Stimulated activated naive CD8-positive, alpha-beta T cell treated with anti-CD3 and anti-CD28 coated beads, Interleukin-15, Interleukin-2, amounts not matched to agents 100 ng/mL and 50 ng/mL, for 24 hours (primary cell): ENCODE results near the gene ERBIN.
"Not testable (repeated sequence)": the region's sequence is repeated elsewhere in the genome, so short reads cannot be mapped to it uniquely, and the experiment has no call there.

Experiments used
- H3K27ac Mint-ChIP-seq: one replicate; pipeline ENCODE4 v1.8.0; 2021; ENCODE audit warnings: mild to moderate bottlenecking, mixed read lengths
- H3K27me3 Mint-ChIP-seq: one replicate; pipeline ENCODE4 v1.8.0; 2021; ENCODE audit warnings: mixed read lengths
- H3K36me3 Mint-ChIP-seq: one replicate; pipeline ENCODE4 v1.8.0; 2021; ENCODE audit warnings: low read depth, mixed read lengths
- H3K4me1 Mint-ChIP-seq: one replicate; pipeline ENCODE4 v1.8.0; 2021; ENCODE audit warnings: low read depth, mixed read lengths
- H3K4me3 Mint-ChIP-seq: one replicate; pipeline ENCODE4 v1.8.0; 2021; ENCODE audit warnings: mild to moderate bottlenecking, mixed read lengths
- H3K9me3 Mint-ChIP-seq: one replicate; pipeline ENCODE4 v1.8.0; 2021; ENCODE audit warnings: mixed read lengths

Gene ERBIN

DNA sequence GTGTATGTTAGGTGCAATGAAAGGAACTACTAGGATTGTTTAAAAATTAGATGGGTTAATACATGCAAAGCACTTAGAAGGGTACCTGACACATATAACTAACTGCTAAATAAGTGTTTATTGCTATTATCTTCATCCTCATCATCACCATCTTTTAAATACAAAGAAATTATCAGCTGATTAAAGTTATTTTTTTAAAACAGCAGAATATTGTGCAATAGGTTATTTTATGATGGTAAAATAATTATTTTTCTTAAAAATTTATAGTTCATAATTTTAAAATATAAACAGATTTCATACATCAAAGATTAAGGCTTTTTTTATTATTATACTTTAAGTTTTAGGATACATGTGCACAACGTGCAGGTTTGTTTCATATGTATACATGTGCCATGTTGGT, 130.9 kb downstream of the ERBIN start:
- Mint-ChIP-seq H3K36me3 (peaks cover 59% of the 10 kb centered on the region), H3K27ac (no peak overlapping the region), H3K9me3 (peaks cover 3% of the 10 kb centered on the region), H3K4me1 (peaks cover 18% of the 10 kb centered on the region), H3K4me3 (no peak overlapping the region), H3K27me3 (no peaks in the 10 kb centered on the region)

DNA sequence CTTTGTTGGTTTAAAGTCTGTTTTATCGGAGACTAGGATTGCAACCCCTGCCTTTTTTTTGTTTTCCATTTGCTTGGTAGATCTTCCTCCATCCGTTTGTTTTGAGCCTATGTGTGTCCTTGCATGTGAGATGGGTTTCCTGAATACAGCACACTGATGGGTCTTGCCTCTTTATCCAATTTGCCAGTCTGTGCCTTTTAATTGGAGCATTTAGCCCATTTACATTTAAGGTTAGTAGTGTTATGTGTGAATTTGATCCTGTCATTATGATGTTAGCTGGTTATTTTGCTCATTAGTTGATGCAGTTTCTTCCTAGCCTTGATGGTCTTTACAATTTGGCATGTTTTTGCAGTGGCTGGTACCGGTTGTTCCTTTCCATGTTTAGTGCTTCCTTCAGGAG, 134.9 kb downstream of the ERBIN start:
- Mint-ChIP-seq H3K36me3 (peaks cover 43% of the 10 kb centered on the region), H3K4me1 (peaks cover 41% of the 10 kb centered on the region)
- not testable (repeated sequence) for H3K27me3 Mint-ChIP-seq, H3K27ac Mint-ChIP-seq, H3K4me3 Mint-ChIP-seq, H3K9me3 Mint-ChIP-seq

DNA sequence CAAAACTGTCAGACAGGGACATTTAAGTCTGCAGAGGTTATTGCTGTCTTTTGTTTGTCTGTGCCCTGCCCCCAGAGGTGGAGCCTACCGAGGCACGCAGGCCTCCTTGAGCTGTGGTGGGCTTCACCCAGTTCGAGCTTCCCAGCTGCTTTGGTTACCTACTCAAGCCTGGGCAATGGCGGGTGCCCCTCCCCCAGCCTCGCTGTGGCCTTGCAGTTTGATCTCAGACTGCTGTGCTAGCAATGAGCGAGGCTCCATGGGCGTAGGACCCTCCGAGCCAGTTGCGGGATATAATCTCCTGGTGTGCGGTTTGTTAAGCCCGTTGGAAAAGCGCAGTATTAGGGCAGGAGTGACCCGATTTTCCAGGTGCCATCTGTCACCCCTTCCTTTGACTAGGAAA, 136.7 kb downstream of the ERBIN start:
- H3K27ac Mint-ChIP-seq, H3K27me3 Mint-ChIP-seq, H3K9me3 Mint-ChIP-seq, H3K4me3 Mint-ChIP-seq: not testable (repeated sequence)
- H3K36me3 Mint-ChIP-seq, result peaks cover 39% of the 10 kb centered on the region
- H3K4me1 Mint-ChIP-seq, result peaks cover 41% of the 10 kb centered on the region

DNA sequence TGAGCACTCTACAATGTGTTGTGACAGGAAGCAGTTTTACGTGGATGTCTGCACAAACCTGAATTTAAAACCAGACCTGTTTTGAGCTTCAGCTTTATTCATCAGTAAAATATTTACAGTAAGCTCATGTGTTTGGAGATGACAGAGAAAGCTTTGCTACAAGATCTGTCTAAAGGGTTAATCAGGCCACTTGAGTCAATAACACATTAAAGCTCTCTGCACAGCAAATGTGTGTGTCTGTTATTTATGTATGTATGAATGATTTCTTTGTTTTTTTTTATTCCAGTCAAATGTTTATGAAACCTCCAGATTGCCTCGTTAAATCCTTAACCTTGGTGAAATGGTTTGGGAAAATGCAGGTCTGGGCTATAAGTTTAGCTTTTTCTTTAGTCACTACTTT, 140.5 kb downstream of the ERBIN start:
- H3K27ac Mint-ChIP-seq, result no peak overlapping the region
- H3K4me1 Mint-ChIP-seq, result peaks cover 33% of the 10 kb centered on the region
- no peak overlapping the region for H3K4me3 Mint-ChIP-seq
- peaks cover 40% of the 10 kb centered on the region for H3K36me3 Mint-ChIP-seq
- H3K27me3 Mint-ChIP-seq, result no peaks in the 10 kb centered on the region
- no peaks in the 10 kb centered on the region for H3K9me3 Mint-ChIP-seq

DNA sequence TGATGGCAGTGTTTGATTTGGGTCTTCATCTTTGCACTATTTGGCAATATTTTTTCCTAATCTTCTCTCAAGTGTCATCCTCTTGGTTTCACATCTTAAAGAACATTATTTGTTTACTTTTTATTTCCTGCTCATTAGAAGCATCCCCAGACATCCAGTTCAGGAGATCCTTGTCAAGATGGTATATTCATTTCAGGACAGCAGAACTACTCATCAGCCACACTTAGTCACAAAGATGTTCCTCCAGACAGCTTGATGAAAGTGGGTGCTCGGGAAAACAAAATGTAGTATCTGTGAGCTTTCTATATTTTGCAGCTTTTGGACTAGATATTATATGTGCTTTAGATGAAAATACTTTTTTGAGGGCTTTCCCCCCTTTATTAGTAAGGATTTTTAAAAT, 145.7 kb downstream of the ERBIN start:
- Mint-ChIP-seq H3K36me3 (peaks cover 33% of the 10 kb centered on the region), H3K9me3 (no peaks in the 10 kb centered on the region), H3K4me3 (no peak overlapping the region), H3K27me3 (no peaks in the 10 kb centered on the region), H3K4me1 (peaks cover 13% of the 10 kb centered on the region), H3K27ac (no peak overlapping the region)

DNA sequence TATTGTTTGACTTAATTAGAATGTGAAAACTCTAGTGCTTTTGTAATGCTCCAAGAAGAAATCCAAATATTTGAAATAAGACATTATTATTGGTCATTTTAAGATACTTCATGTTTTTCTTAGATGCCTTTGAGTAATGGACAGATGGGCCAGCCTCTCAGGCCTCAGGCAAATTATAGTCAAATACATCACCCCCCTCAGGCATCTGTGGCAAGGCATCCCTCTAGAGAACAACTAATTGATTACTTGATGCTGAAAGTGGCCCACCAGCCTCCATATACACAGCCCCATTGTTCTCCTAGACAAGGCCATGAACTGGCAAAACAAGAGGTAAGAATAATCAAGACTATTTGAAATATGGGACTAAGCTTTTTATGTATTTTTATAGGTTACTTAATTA, 148.5 kb downstream of the ERBIN start:
- Mint-ChIP-seq H3K36me3 (peaks cover 36% of the 10 kb centered on the region), H3K9me3 (no peaks in the 10 kb centered on the region), H3K4me3 (no peak overlapping the region), H3K4me1 (peaks cover 16% of the 10 kb centered on the region), H3K27ac (no peak overlapping the region), H3K27me3 (no peaks in the 10 kb centered on the region)

DNA sequence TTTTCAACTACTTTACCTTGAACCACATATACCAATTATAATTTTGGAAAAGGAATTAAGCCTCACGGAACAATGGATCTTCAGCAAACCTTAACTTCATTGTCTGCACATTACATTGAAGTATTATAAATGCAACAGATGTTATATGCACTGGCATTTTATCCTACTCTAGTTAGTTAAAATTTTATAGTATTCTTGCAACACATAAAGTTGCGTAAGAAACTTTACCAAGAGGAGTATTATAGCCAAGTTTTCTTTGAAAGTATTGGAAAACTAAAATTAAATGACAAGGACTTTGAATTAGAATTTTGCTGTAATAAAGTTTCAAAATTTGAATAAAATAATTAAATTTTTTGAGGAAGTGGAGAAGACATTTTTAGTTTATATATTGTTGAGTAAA, 154.3 kb downstream of the ERBIN start:
- no peaks in the 10 kb centered on the region for H3K27me3 Mint-ChIP-seq
- H3K4me3 Mint-ChIP-seq, result no peak overlapping the region
- H3K4me1 Mint-ChIP-seq, result peaks cover 4% of the 10 kb centered on the region
- H3K9me3 Mint-ChIP-seq, result peaks cover 3% of the 10 kb centered on the region
- H3K36me3 Mint-ChIP-seq, result peaks cover 26% of the 10 kb centered on the region
- H3K27ac Mint-ChIP-seq, result no peak overlapping the region

DNA sequence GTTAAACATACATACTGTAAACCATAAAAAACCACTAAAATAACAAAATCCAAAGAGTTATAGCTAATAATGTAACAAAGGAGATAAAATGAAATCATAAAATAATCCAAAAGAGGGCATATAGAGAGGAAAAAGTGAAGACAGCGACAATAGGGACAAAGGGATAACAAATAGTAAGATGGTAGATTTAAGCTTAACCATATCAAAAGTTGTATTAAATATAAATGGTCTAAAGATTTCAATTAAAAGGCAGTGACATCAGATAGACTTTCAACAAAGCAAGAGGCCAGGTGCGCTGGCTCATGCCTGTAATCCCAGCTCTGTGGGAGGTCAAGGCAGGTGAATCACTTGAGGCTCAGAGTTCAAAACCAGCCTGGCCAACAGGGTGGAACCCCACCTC, 163.0 kb downstream of the ERBIN start:
- H3K36me3 Mint-ChIP-seq, result peaks cover 49% of the 10 kb centered on the region

DNA sequence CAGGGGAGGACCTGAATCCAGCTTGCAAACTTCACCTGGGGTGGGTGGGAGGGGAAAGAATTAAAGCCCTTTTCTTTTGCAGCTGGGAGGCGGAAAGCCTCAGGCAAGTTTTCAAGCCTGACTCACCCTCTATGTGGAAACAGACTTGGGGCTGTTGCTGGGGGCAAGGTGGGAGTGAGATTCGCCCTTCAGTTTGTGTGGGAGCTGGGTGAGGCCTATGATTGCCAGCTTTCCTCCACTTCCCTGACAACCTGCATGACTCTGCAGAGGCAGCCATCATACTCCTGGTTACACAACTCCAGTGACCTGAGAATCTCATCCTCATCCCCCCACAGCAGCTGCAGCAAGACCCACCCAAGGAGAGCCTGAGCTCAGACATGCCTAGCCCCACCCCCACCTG, 174.5 kb downstream of the ERBIN start:
- no peak overlapping the region for H3K27ac Mint-ChIP-seq
- H3K27me3 Mint-ChIP-seq, result no peaks in the 10 kb centered on the region
- H3K4me3 Mint-ChIP-seq, result no peak overlapping the region
- H3K9me3 Mint-ChIP-seq, result peaks cover 45% of the 10 kb centered on the region
- peaks cover 3% of the 10 kb centered on the region for H3K36me3 Mint-ChIP-seq
- no peaks in the 10 kb centered on the region for H3K4me1 Mint-ChIP-seq

More for the DNA sequence above, 163.0 kb downstream of the ERBIN start:
- no peak overlapping the region for H3K4me3 Mint-ChIP-seq
- H3K27ac Mint-ChIP-seq, result no peak overlapping the region
- H3K9me3 Mint-ChIP-seq, result peaks cover 8% of the 10 kb centered on the region
- no peaks in the 10 kb centered on the region for H3K4me1 Mint-ChIP-seq
- H3K27me3 Mint-ChIP-seq, result no peaks in the 10 kb centered on the region

DNA sequence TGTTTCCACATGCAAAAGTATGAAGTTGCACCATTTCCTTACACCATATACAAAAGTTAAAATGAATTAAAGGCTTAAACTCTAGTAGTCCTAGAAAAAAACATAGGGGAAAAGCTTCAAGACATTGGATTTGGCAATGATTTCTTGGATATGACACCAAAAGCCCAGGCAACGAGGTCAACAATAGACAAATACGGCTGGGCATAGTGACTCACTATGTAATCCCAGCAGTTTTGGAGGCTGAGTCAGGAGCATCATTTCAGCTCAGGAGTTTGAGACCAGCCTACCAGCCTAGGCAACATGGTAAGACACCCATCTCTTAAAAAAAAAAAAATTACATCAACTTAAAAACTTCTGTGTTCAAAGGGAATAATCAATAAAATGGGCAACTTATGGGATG, 186.8 kb downstream of the ERBIN start:
- Mint-ChIP-seq H3K36me3 (peaks cover 5% of the 10 kb centered on the region), H3K27me3 (no peaks in the 10 kb centered on the region), H3K27ac (no peak overlapping the region), H3K9me3 (peaks cover 26% of the 10 kb centered on the region), H3K4me3 (no peak overlapping the region), H3K4me1 (no peaks in the 10 kb centered on the region)

DNA sequence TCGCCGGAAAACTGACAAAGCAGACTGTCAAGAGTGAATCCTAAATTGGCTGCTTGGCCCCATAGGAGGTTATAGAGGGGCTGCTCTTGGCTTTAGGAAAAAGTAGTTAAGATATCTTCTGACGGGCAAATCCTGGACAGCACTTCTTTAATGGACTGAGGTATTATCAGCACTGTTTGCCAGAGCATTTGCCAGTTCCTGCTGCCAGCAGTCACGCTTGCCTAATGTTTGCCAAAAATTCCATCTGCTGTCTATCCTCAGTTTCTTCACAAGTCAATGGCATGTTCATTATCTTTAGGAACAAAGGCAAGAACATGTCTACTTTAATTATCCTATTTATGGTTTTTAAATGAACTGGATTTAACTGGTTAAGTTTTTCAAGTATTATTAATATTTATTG, 191.9 kb downstream of the ERBIN start:
- Mint-ChIP-seq H3K4me1 (no peaks in the 10 kb centered on the region), H3K4me3 (no peak overlapping the region), H3K9me3 (peaks cover 8% of the 10 kb centered on the region), H3K27me3 (peaks cover 4% of the 10 kb centered on the region), H3K27ac (no peak overlapping the region), H3K36me3 (no peaks in the 10 kb centered on the region)

DNA sequence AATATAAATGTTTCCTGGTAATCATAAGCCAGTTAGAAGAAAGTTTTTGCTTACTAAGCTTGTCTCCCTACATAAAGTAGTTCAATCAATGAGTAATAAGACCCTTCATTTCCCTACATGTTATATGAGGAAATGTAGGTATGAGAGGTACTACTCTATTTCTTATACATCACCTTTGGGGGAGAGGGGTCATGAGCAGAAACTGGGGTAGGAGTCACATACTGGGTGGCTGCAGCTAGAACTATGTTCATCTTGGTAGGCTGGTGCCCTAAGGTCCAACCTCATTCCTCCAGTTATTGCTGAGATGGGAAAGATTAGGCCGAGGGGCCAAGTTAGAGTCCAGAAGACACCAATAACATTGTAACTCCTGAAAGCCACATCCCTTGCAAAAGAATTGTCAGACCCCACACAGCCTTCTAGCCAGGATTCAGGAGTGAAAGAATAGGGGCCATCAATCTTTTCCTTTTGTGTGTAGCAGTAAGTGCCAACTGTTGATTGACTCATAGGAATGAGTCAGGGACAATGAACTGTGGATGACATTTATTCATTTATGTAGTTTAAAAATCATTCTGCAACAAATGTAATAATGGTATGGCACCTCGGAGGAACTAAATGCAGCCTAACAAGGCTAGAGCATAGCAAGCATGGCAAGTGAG, 196.1 kb downstream of the ERBIN start:
- Mint-ChIP-seq H3K4me1 (no peaks in the 10 kb centered on the region), H3K9me3 (no peaks in the 10 kb centered on the region), H3K27ac (no peak overlapping the region), H3K4me3 (no peak overlapping the region), H3K36me3 (no peaks in the 10 kb centered on the region), H3K27me3 (peaks cover 4% of the 10 kb centered on the region)

DNA sequence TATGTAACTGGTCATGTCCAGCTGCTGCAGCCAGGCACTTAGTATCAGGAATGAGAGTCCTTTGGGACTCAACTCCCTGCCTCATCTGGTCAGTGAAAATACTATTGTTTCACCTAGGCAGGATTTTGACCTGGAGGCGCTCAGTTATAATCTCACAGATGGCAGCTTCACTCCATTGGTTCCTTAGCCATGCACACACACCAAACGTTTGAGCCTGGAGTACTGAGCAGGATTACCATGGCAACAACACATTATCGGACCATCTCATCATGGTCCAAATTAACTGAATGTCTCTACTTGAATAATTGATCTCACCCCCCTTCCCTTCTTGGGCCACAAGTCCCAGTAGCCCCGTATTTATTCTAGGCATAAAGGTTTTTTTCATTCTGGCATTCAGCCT, 202.8 kb downstream of the ERBIN start:
- no peak overlapping the region for H3K4me3 Mint-ChIP-seq
- no peaks in the 10 kb centered on the region for H3K4me1 Mint-ChIP-seq
- peaks cover 5% of the 10 kb centered on the region for H3K9me3 Mint-ChIP-seq

DNA sequence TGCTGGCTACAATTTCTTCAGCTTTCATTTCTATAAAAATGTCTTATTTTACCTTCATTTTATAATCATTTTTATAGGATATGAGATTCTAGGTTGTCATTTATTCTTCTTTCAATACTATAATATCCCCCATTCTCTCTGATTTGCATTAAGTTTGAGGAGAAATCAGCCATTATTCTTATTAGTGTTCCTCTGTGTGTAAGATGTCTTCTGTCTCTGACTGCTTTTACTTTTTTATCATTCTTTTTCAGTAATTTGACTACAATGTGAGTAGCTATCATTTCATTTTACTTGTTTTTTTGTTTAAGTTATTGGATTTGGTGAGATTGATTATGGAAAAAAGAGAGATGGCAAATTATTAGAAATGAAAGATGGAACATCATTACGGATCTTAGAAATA, 204.1 kb downstream of the ERBIN start:
- Mint-ChIP-seq H3K4me3 (no peak overlapping the region), H3K27me3 (no peaks in the 10 kb centered on the region), H3K9me3 (peaks cover 5% of the 10 kb centered on the region), H3K27ac (no peak overlapping the region), H3K4me1 (no peaks in the 10 kb centered on the region), H3K36me3 (no peaks in the 10 kb centered on the region)

More for the DNA sequence above, 202.8 kb downstream of the ERBIN start:
- Mint-ChIP-seq H3K27ac (no peak overlapping the region), H3K27me3 (no peaks in the 10 kb centered on the region), H3K36me3 (no peaks in the 10 kb centered on the region)
